HG03196 (cell line): ENCODE measurements around the gene POM121C.
A peak's percentile ranks its signal among the peaks of the same experiment; 100 is the strongest.
"Not testable (repeated sequence)": the region's sequence is repeated elsewhere in the genome, so short reads cannot be mapped to it uniquely, and the experiment has no call there.

Source experiments
- ATAC-seq: cut with Tn5 transposase; IDR thresholded peaks from one replicate; pipeline ENCODE4 v1.9.1; 2021; ENCODE audit not compliant: unreplicated experiment

Gene POM121C

DNA sequence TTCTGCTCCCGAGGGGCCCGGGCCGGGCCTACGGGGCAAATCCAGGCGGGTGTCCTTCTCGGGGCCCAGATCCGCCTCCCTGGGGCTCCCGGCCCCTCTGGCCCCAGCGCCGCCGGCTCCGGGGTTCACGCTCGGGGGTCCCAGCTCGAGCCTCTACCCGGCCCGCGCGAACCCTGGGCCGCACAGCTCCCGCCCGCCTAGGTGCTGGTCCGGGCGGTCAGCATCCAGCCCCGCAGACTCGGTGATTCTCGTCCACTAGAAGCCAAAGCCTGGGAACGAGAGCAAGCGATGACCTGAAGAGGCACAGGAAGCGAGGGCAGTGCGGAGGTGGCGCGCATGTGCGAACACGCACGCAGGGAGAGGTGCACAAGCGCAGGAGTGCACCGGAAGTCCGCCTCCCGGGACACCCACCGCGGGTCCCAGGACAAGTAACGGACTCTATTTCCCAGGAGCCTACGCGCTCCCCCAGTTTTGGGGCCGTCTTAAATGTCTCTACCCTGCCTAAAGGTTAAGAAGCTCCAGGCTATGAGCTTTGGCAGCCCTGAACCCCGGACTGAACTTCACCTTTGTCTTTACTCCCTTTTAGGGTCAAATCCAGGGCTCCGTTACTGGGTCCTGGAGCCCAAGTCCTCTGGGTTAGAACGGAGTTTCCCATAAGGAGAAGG is at the start of gene POM121C:
TSS of gene POM121C (minus strand) at position 321 of the 665 bp plus-strand sequence. CDS start 44,803 bp downstream, outside the sequence.
- peak; percentile 99 for ATAC-seq

GRCh38 chr7:75534727-75535307 is 48.7 kb upstream of the POM121C start:
- ATAC-seq: peak; percentile 52

DNA sequence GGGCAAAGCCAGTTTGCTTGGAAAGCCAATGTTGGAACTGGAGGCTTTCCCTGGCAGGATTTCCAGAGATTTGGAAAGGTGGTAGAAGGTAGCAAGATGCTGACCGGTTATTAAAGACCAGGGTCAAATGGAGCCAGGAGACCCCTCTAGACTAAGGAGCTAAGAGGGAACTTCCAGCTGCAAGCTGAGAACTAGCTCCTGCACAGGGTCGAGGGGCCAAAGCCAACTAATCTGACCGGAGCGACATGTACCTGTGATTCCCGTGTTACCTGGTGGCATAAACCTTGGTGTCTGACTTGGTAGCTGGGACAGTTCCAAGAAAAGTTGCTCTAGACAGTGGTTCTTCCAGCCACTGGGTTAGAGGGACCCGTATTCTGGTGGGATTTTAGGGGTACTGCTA is 47.8 kb upstream of the POM121C start:
- ATAC-seq: no peak

DNA sequence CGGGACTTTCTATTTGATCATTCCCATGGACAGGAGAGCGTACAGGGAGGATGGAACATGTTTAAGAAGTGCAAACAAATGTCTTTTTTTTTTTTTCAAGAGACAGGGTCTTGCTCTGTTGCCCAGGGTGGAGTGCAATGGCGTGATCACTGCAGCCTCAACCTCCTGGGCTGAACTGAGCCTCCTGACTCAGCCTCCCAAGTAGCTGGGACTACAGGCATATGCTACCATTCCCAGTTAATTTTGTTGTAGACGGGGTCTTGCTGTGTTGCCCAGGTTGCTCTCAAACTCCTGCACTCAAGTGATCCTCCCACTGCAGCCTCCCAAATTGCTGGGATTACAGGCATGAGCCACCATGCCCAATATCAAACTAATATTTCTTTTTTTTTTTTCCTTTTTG is 46.5 kb upstream of the POM121C start:
- no peak for ATAC-seq

- no peak for ATAC-seq
Observed at GRCh38 chr7:75531359-75531821, 45.3 kb upstream of the POM121C start.

- ATAC-seq: not testable (repeated sequence)
Observed at GRCh38 chr7:75527224-75527722, 41.2 kb upstream of the POM121C start.

- ATAC-seq: not testable (repeated sequence)
Observed at GRCh38 chr7:75521727-75522126, 35.6 kb upstream of the POM121C start.

GRCh38 chr7:75518842-75519241 is 32.7 kb upstream of the POM121C start:
- not testable (repeated sequence) for ATAC-seq

GRCh38 chr7:75509033-75509432 is 22.9 kb upstream of the POM121C start:
- ATAC-seq: not testable (repeated sequence)

DNA sequence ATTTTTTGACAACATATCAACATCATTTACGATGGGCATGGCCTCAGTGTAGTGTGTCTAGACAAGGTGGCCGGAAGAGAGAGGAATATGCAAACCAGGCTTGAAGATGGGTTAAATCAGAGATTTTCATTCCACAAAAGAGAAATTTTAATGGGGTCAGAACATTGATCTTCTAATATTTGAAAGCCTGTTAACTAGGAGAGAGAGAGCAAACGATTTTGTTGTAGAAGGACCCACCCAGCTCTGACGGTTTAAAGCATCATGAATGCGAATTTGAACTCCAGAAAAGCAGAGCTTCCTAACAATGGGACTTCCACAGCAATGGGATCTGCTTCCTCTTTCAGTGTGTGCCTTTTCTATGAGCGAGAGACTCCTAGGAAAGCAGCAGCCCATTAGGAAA is 5.9 kb upstream of the POM121C start, which contains the start of gene SPDYE5:
TSS of gene SPDYE5 (plus strand) at position 301 of the 400 bp plus-strand sequence. CDS start 1,728 bp downstream, outside the sequence.
- not testable (repeated sequence) for ATAC-seq

DNA sequence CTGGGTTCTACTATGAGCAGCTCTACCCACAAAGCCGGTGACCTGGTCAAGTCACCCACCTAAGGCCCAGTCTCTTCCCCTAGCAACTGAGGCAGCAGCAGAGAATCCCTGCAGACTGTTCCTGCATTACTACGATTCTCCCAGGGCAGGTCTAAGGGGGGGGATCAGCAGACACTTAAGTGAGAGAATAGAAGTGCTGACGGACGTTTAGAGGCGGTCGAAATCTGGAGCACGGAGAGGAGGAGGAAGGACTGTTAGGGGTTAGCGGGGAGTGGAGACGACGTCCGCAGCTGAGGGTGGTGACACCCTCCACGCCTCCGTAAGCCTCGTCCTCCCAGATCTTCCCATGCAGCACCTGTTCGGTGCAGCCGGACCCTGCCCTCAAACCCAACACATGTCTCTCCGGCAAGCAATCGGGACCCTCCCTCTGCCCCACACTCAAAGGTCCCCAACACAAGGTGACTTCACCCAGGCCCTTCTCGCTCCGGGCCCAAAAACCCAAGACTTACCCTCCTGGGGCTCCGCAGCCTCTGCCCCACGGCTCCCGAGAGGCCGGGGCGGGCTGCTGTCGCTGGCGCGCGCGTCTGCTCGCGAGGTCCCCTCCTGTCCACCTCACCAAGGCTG is 632 bp downstream of the POM121C start:
- not testable (repeated sequence) for ATAC-seq

DNA sequence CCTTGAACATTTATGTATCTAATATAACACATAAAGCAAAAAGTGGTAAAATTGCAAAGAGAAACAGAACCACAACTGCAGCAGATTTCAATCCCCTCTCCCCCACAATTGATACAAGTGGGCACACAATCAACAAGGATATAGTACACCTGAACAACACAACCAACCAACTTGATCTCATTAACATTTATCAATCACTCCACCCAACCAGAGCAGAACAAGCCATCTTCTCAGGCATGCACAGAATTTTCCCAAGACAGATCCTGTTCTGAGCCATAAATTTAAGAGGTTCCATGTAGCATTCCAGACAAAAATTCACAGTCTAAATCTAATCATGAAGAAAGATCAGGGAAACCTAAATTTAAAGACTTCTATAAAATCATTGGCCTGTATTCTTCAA is 5.8 kb downstream of the POM121C start:
- ATAC-seq: not testable (repeated sequence)

GRCh38 chr7:75477457-75477856 is 8.6 kb downstream of the POM121C start:
- not testable (repeated sequence) for ATAC-seq

DNA sequence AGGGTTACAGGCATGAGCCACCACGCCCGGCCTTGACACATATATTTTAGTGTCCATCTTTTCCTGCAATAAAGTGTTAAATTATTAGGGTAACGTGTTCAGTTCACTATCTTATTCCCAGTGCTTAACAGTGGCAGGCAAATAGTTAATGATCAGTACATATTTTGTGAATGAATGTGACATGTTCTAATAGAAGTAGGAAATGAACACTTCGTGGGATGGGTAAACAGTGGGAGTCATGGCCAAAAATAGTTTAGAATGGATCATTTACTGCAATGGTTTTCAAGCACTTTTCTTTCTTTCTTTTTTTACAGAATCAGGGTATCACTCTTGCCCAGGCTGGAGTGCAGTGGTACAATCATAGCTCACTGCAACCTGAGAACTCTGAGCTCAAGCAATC is 15.9 kb downstream of the POM121C start:
- ATAC-seq: not testable (repeated sequence)

DNA sequence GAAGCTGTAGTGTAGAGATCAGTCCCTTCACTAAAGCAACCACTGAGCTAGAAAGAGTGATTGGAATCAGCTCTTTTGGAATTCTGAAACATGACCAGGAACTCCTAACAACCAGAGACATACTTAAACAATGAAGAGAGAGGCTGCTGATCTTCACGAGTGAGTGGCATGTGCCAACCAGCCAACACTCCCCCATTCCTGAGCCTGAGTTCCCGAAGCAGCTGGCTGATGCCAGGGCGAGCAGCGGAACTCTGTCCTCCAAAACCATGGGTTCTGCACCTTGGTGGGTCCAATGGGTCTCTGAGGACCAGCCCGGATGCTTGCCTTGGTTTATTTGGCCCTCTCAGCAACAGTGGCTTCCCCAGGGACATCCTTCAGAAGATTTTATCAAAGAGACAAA is 25.6 kb downstream of the POM121C start:
- ATAC-seq: not testable (repeated sequence)

- not testable (repeated sequence) for ATAC-seq
Observed at GRCh38 chr7:75458034-75458433, 28.1 kb downstream of the POM121C start.

GRCh38 chr7:75456403-75456802 is 29.7 kb downstream of the POM121C start:
- ATAC-seq: not testable (repeated sequence)

DNA sequence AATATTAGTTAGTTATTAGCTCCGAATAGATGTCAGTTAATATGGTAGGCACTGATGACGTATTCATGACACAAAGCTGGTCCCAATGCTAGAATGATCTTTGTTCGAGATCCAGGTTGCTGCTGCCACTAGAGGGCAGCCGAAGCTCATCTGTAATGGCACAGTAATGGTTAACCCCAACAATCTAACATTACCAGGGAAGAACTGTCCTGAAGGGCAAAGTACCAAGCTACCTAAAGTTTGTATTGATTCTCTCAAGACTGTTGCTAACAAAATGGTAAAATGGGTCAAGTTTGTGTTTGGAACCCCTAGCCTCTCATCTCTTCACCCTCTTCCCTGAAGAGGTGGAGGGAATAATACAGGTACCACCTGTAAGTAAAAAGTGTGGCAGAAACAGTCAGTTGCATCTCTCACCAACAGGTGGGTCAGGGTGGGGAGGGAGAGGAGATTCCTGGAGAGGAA is 33.6 kb downstream of the POM121C start:
- ATAC-seq: peak; percentile 71

GRCh38 chr7:75449946-75450345 is 36.2 kb downstream of the POM121C start:
- ATAC-seq: not testable (repeated sequence)

DNA sequence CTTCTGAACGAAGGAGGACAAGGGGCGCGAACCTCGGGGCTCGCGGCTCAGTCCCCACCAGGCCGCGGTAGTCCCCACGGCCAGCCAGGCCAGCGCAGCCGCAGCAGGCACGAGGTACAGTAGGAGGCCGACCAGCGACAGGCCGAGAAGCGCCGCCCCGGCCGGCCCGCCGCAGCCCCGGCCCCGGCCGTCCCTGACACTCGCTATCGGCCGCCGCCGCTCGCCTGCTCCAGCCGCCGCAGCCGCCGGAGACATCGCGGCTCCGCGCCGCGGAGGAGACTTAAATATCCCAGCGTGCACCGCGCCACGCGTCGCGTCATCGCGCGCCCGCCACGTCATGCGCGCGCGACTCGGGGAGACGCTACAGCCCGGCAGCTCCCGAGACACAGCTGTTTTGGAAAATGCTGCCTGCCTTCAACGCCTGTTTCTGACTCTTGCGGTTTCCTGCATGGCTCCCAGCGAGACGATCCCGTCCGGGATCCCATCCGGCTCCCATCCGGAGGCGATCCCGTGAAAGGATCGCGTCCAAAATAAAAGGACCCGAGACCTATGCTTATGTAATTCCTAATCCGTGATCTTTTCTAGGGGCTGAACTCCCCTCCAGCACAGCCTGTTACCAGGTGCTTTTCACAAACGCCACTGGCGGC is 43.5 kb downstream of the POM121C start:
- ATAC-seq: peak; percentile 79

GRCh38 chr7:75442101-75442464 is 44.0 kb downstream of the POM121C start:
- ATAC-seq: peak; percentile 35
